Endothelial cell (in vitro differentiated cells): Measurements from ENCODE around the gene CIT. TPM values are rescaled to one million over a fixed set of nuclear protein-coding genes. Genes with fewer than 3 reads are reported as not detected.
"Not testable (repeated sequence)": the region's sequence is repeated elsewhere in the genome, so short reads cannot be mapped to it uniquely, and the experiment has no call there.

Experiments
- DNase-seq: peaks from one replicate; pipeline ENCODE4 v3.0.0; 2021; ENCODE audit warnings: low spot score
- H3K27ac Mint-ChIP-seq: one replicate; pipeline ENCODE4 v1.8.0; 2021; ENCODE audit warnings: mixed read lengths, inconsistent platforms; ENCODE audit not compliant: unreplicated experiment
- H3K27me3 Mint-ChIP-seq: one replicate; pipeline ENCODE4 v1.8.0; 2021; ENCODE audit warnings: mild to moderate bottlenecking, moderate library complexity, mixed read lengths, inconsistent platforms; ENCODE audit not compliant: unreplicated experiment
- H3K36me3 Mint-ChIP-seq: one replicate; pipeline ENCODE4 v1.8.0; 2021; ENCODE audit warnings: mild to moderate bottlenecking, low read depth, mixed read lengths, inconsistent platforms; ENCODE audit not compliant: unreplicated experiment
- H3K4me1 Mint-ChIP-seq: one replicate; pipeline ENCODE4 v1.8.0; 2021; ENCODE audit warnings: mild to moderate bottlenecking, mixed read lengths, inconsistent platforms; ENCODE audit not compliant: unreplicated experiment
- H3K4me3 Mint-ChIP-seq: one replicate; pipeline ENCODE4 v1.8.0; 2021; ENCODE audit warnings: mild to moderate bottlenecking, mixed read lengths, inconsistent platforms; ENCODE audit not compliant: unreplicated experiment
- H3K9me3 Mint-ChIP-seq: one replicate; pipeline ENCODE4 v1.8.0; 2021; ENCODE audit warnings: mixed read lengths, inconsistent platforms; ENCODE audit not compliant: unreplicated experiment
- total RNA-seq: library from RNA; stranded (reverse); fragmentation: NEBNext Ultra II Directional; extraction: Animal tissue kit (Norgen Biotek cat#: 25700); gene quantifications from one replicate; pipeline ENCODE4 v1.2.1, GENCODE V29; 2021; ENCODE audit not compliant: unreplicated experiment
- TF ChIP-seq, protein P1 (sequence below): fragments of 200-600 bp; sonication (generic); IDR thresholded peaks from one replicate; pipeline ENCODE4 v1.5.0; 2021; ENCODE audit warnings: antibody characterized with exemption; ENCODE audit not compliant: unreplicated experiment

Gene CIT
- total RNA-seq, 1 donor from 2014 or later, result 14.4 TPM

DNA sequence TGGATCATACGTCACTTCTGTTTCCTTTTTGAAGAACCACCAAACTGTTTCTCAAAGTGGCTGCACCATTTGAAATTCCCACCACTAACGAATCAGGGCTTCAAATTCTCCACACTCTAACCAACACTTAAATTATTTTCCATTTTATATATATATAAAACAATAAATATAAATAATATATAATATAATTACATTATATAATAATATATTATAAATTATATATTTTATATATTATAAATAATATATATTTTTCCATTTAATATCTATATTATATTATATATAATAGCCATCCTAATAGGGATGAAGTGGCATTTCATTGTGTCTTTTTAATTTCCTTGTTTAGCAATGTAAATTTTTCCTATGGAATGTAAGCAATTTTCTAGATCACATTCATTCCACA lies 24.6 kb upstream of the CIT start:
- Mint-ChIP-seq H3K4me1 (peaks cover 3% of the 10 kb centered on the region), H3K27me3 (no peaks in the 10 kb centered on the region), H3K36me3 (no peaks in the 10 kb centered on the region), H3K27ac (no peak overlapping the region), H3K9me3 (no peaks in the 10 kb centered on the region), H3K4me3 (no peak overlapping the region)
- TF ChIP-seq, protein P1, sequence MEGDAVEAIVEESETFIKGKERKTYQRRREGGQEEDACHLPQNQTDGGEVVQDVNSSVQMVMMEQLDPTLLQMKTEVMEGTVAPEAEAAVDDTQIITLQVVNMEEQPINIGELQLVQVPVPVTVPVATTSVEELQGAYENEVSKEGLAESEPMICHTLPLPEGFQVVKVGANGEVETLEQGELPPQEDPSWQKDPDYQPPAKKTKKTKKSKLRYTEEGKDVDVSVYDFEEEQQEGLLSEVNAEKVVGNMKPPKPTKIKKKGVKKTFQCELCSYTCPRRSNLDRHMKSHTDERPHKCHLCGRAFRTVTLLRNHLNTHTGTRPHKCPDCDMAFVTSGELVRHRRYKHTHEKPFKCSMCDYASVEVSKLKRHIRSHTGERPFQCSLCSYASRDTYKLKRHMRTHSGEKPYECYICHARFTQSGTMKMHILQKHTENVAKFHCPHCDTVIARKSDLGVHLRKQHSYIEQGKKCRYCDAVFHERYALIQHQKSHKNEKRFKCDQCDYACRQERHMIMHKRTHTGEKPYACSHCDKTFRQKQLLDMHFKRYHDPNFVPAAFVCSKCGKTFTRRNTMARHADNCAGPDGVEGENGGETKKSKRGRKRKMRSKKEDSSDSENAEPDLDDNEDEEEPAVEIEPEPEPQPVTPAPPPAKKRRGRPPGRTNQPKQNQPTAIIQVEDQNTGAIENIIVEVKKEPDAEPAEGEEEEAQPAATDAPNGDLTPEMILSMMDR, result no peak
- no peak for DNase-seq

DNA sequence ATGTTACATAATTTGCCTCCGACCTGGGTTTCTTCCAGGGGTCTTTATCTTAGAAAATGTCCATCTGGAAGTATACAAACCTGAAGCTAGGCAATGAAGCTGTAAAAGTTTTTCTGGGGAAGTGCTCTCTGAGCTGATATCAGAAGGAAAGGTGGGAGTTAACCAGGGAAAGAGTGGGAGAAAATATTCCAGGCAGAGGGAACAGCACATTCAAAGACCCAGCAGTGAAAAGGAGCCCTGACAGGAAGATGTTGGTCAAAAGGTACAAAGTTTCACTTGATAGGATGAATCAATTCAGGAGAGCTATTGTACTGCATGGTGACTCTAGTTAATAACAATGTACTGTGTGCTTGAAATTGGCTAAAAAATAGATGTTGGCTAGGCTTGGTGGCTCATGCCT lies 17.8 kb upstream of the CIT start:
- Mint-ChIP-seq H3K9me3 (no peaks in the 10 kb centered on the region), H3K27me3 (no peaks in the 10 kb centered on the region), H3K27ac (no peak overlapping the region), H3K4me3 (no peak overlapping the region), H3K4me1 (no peaks in the 10 kb centered on the region), H3K36me3 (no peaks in the 10 kb centered on the region)
- no peak for DNase-seq
- TF ChIP-seq, protein P1, result no peak

DNA sequence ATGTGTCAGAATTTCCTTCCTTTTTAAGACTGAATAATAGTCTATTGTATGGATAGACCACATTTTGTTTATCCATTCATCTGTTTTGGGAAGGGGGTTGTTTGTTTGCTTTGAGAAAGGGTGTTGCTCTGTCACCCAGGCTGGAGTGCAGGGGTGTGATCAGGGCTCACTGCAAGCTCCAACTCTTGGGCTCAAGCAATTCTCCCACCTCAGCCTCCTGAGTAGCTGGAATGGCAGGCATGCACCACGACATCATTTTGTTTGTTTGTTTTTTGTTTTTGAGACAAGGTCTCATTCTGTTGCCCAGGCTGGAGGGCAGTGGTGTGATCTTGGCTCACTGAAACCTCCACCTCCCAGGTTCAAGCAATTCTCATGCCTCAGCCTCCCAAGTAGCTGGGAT lies 15.5 kb upstream of the CIT start:
- H3K27ac Mint-ChIP-seq, DNase-seq, H3K4me1 Mint-ChIP-seq, H3K36me3 Mint-ChIP-seq, H3K4me3 Mint-ChIP-seq, H3K27me3 Mint-ChIP-seq: not testable (repeated sequence)
- peaks cover 12% of the 10 kb centered on the region for H3K9me3 Mint-ChIP-seq

DNA sequence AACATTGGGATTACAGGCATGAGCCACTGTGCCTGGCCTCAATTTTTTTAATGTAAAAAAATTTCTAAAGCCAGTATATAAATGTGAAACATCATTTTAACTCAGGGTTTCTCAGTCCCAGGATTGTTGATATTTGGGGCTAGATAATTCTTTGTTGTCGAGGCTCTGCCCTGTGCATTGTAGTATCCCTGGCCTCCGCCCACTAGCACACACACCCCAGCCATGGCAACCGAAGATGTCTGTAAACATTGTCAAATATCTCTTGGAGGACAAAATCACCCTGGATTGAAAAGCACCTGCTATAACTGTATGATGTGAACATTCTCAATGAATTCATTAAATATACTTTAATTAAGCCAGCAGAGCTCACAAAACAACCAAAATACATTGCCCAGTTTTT lies 8.4 kb upstream of the CIT start:
- Mint-ChIP-seq H3K4me3 (no peak overlapping the region), H3K27ac (no peak overlapping the region), H3K9me3 (peaks cover 12% of the 10 kb centered on the region), H3K36me3 (no peaks in the 10 kb centered on the region), H3K4me1 (no peaks in the 10 kb centered on the region), H3K27me3 (peaks cover 3% of the 10 kb centered on the region)
- TF ChIP-seq, protein P1, result no peak
- no peak for DNase-seq

DNA sequence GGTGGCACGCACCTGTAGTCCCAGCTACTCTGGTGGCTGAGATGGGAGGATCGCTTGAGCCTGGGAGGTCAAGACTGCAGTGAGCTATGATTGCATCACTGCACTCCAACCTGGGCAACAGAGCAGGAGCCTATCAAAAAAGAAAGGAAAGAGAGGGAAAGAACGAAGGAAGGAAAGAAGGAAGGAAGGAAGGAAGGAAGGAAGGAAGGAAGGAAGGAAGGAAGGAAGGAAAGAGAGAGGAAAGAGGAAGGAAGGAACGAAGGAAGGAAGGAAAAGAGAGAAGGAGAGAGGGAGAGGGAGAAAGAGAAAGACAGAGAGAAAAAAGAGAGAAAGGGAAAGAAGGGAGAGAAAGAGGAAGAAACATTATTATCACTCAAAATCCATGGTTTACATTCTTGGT lies 6.7 kb upstream of the CIT start:
- H3K4me3 Mint-ChIP-seq, H3K36me3 Mint-ChIP-seq, H3K27ac Mint-ChIP-seq, H3K4me1 Mint-ChIP-seq, DNase-seq, H3K9me3 Mint-ChIP-seq, H3K27me3 Mint-ChIP-seq: not testable (repeated sequence)

DNA sequence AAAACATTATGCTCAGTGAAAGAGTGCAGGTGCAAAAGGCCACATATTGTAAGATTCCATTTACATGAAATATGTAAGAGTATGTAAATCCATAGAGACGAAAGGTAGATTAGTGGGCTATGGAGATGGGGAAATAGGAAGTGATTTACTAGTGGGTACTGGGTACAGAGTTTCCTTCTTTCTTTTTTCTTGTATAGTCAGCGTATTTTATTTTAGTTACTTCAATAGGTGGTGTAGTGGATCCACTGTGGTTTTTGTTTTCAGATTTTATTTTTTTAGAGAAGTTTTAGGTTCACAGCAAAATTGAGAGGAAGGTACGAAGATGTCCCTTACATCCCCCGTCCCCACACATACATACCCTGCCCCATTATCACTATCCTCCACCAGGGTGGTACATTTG lies 6.1 kb upstream of the CIT start:
- Mint-ChIP-seq H3K36me3 (no peaks in the 10 kb centered on the region), H3K4me3 (no peak overlapping the region), H3K9me3 (peaks cover 4% of the 10 kb centered on the region), H3K4me1 (no peaks in the 10 kb centered on the region), H3K27me3 (peaks cover 3% of the 10 kb centered on the region), H3K27ac (no peak overlapping the region)
- TF ChIP-seq, protein P1, result no peak
- no peak for DNase-seq
